NOMO-1 treated with DMSO at 0.1 percent for 48 hours (cell line): ENCODE results near the gene PLK2.

Experiments
- DNase-seq: peaks from one replicate; lab custom pipeline; 2025; ENCODE audit not compliant: unreplicated experiment; lab: John Stamatoyannopoulos, UW

Gene PLK2

DNA sequence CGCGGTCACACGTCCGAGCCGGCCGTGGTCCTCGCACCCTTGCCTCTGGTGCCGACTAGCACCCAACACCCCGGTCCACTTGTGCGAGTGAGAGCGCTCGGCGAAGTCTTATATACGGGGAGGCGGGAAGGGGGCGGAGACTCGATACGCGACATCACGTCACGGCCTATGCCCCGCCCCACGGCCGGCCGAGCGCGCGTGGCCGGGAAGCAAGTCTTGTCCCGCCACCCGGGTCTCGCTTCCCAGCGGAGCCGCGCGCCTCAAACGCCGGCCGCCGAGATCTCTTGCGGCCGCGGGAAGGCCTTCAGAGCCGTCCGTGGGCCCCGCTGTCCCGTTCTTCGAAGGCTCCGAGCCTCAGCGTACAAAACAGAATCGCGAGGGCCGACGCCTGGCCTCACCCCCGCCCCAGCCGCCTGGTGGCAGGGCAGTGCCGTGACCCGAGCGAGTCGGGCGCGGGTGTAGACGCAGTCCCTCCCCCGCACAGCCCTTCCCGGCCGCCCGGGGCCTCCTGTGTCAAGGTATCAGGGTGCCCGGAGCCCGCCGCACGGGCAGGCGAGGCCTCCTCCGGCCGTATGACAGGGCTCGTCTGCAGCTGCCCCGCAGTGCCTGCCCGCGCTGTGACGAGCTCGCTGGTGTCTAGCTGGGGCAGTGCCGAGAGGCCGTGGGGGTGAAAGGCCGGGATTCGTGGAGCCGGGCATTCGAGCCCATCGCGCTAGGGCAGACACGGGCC is at the start of gene PLK2:
Gene PLK2, minus strand, starts transcription at position 85 of the 730 bp plus-strand sequence. CDS start 127 bp downstream, outside the sequence.
- peak; percentile 78 for DNase-seq

DNA sequence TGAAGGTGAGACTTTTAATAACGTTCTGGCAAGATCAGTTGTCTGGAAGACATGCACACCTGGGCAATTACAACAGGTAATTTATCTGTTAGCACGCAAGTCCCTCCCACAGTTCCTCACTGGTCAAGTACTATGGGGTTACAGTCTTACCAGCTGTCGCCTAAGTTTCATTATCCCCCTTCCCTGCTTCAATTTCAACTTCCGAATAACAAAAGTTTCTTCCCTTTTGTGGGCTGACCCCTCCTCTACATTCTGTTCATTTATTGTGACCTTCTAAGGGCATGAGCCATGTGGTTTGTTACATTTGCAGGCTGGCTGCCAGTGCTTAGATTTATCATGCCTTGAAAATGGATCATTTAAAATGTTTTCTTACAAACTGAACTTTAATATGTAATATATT is 47.8 kb upstream of the PLK2 start:
- DNase-seq = peak; percentile 6

GRCh38 chr5:58505971-58506640 is 46.2 kb upstream of the PLK2 start:
- peak; percentile 85 for DNase-seq

GRCh38 chr5:58505502-58505901 is 45.6 kb upstream of the PLK2 start:
- peak; percentile 53 for DNase-seq

DNA sequence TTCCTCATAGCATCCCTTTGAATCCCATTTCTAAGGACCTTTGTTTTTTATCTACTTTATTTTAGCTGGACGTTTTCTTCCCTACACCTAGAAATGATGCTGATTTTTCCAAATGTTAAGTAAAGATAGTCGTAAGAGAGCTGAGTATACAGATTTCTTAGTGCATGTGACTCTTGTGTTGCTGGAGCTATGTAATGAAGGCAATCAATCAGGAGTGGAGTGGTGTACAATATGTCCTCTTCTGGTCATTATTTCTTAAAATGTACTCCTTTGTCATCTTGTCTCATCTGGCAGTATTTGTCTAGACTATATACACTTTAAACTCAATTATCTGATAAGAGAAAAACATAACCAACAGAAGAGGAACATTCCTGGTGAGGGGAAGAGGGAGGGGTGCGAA is 44.9 kb upstream of the PLK2 start:
- DNase-seq = no peak

DNA sequence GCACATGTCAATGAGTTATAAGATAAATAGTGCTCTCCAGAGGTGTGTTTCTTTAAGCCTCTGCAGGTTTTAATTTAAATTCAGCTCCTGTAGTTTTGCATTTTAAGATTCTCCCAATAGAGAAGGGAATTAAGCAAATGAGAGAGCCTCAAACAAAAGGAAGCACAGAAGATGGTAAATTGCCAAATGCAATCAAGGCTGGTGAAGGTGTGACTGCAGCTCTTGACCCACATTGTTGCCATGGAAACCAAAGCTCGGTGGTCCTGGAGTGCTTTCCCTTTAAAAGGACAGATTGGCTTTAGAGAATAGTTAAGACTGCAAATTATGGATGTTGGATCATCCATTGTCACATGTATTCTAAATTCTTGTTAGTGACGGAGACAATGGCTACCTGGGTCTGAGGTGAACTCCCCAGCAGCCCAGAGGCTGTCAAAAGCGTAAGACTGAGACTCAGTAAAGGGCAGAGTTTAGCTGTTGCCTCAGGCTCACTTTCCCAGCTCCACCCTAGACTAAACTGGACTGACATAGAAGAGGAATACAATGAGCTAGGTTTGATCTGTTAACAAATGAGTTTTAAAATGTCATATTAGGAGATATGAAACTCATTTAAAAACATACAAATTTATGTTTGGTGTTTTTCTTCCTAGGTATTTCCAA is 43.6 kb upstream of the PLK2 start:
- DNase-seq = no peak

DNA sequence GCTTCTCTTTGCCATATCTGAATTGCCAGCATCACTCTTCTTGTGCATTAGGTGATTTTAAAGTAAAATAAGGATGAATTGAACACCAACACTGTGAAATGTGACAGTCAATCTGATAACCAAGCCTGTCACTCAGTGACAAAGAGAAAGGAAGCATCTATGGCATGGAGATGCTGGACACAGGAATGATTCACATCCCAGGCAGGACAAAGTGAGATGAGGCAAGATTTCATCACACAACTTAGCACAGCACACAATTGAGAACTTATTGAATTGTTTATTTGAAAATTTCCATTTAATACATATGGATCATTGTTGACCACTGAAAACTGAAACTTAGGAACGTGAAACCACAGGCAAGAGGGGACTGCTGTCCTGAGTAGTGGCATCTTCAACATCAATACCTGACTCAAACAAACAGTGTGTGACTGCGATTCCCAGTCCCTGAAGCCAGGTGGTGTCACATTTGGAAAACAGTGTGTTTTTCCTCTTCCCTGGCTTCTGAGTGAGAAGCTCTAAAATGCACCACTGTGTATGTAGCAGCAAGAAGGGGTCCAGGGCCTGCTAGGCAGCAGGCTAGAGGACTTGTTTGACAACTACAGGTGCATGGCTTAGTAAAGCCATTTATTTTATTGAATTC is 42.0 kb upstream of the PLK2 start:
- DNase-seq = no peak

- peak; percentile 41 for DNase-seq
Measured at GRCh38 chr5:58499941-58500340, 40.1 kb upstream of the PLK2 start.

DNA sequence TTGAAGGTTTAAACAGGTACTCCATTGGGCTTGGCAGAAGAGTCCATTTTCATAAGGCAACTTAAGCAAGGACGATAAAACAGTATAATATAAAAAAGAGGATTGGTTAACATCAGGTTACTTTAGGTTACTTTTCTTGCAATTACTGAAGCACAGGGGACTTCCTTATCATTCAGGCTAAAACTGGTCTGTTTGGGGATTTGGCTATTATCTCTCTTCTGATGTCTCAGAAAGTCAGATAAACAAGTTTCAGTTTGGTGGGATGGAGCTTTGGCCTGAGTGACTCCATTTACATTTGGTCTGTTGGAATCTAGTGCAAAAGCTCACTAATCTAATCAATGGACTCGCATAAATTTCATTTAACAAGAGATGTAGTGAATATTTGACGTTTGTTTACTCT is 39.3 kb upstream of the PLK2 start:
- DNase-seq = peak; percentile 49

- peak; percentile 3 for DNase-seq
Measured at GRCh38 chr5:58498340-58498942, 38.6 kb upstream of the PLK2 start.

GRCh38 chr5:58497921-58498320 is 38.0 kb upstream of the PLK2 start:
- peak; percentile 9 for DNase-seq

DNA sequence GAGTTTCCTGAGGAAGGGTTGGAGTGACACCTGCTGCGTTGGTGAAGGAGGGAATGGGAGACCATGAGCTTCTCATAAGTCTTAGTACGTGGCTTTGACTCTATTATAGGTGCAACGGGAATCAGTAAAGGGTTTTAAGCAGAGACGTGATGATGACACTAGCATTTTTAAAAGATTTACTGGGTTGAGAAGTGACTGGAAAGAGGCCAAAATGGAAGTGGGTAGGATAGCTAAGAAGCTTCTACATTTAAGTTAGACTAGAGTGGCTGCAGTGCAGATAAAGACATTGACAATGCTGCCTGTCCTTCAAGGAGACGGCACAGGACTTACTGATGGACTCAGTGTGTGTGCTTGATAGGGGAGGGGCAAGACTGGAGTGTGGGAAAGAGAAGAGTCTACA is 37.5 kb upstream of the PLK2 start:
- DNase-seq = peak; percentile 8

DNA sequence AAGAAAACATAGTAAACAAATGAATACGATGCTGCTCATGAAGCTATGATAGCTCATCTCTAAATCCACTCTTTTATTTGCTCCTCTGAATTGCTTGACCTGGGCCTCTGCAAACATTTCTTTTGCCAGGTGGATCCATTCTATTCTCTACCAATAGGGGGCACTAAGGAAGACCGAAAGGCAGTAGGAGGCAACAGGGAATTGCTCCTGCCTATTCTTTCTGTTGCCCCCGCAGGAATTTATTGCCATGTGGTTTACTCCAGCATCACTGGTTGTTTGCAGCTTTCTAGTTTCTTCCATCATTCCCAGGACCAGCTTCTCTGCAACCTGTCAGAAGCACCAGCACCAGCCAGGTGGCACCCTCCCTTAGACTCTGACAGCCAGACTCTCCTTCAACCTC is 36.6 kb upstream of the PLK2 start:
- DNase-seq = no peak

DNA sequence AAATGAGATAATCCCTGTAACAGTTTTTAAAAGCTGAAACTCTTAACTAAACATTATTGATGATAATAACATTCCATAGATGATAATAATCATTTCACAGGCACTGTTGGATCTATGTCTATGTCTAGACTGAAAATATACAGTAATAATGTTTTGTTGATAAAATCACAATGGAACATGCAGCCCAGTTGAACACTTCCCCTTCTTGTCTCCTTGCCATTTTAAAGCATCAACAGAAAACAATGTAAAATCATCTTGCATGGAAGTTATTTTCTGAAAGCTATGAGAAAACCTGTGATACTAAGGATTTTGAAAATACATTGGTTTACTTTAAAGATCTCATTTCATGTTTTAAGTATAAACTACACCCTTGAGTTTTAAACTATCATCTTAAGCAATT is 33.3 kb upstream of the PLK2 start:
- peak; percentile 32 for DNase-seq

GRCh38 chr5:58491216-58491892 is 31.5 kb upstream of the PLK2 start, which contains the start of gene GAPT:
Gene GAPT (plus strand): TSS chr5:58491435. CDS start chr5:58494537, 3,102 bp downstream.
- peak; percentile 98 for DNase-seq

GRCh38 chr5:58490402-58491050 is 30.6 kb upstream of the PLK2 start:
- peak; percentile 69 for DNase-seq

GRCh38 chr5:58486290-58486689 is 26.4 kb upstream of the PLK2 start:
- peak; percentile 11 for DNase-seq

GRCh38 chr5:58484505-58484904 is 24.6 kb upstream of the PLK2 start:
- DNase-seq = peak; percentile 90

- no peak for DNase-seq
Measured at GRCh38 chr5:58482536-58482935, 22.6 kb upstream of the PLK2 start.

GRCh38 chr5:58481828-58482227 is 21.9 kb upstream of the PLK2 start:
- DNase-seq = no peak
